ENCODE measurements around the gene UTP3.
"Not testable (repeated sequence)": the region's sequence is repeated elsewhere in the genome, so short reads cannot be mapped to it uniquely, and the experiment has no call there.

The UTP3 gene

DNA sequence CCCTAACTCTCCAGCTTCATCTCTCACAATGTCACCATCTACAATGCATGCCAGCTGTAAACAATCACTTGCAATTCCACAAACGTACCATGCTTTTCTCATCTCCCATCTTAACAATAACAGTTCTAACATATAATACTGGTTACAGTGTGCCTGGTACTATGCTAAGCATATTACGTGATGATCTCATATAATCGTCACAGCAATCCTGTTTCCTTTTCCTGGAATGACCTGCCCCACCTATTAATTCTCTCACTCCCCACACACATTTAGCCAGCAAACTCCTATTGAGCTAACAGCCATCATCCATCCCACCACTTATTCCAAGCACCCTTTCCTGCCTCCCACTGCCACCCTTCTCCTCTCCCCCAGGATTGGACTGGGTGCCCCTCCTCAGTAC, 29.9 kb upstream of the UTP3 start:
- TF ChIP-seq, protein P1, sequence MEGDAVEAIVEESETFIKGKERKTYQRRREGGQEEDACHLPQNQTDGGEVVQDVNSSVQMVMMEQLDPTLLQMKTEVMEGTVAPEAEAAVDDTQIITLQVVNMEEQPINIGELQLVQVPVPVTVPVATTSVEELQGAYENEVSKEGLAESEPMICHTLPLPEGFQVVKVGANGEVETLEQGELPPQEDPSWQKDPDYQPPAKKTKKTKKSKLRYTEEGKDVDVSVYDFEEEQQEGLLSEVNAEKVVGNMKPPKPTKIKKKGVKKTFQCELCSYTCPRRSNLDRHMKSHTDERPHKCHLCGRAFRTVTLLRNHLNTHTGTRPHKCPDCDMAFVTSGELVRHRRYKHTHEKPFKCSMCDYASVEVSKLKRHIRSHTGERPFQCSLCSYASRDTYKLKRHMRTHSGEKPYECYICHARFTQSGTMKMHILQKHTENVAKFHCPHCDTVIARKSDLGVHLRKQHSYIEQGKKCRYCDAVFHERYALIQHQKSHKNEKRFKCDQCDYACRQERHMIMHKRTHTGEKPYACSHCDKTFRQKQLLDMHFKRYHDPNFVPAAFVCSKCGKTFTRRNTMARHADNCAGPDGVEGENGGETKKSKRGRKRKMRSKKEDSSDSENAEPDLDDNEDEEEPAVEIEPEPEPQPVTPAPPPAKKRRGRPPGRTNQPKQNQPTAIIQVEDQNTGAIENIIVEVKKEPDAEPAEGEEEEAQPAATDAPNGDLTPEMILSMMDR (IDR thresholded peaks at IDR 0.05), result no peak
- no peaks in the 10 kb centered on the region for H3K27me3 ChIP-seq
- H3K27ac ChIP-seq, result no peak overlapping the region
- no peaks in the 10 kb centered on the region for H3K9me3 ChIP-seq
- H3K4me3 ChIP-seq, result no peak overlapping the region
- DNase-seq, result no peak
- intact Hi-C loops (cut with DNase I; ENCODE audit: low total_unique reads), result no loop called here
- H3K36me3 ChIP-seq, result no peaks in the 10 kb centered on the region
- no peaks in the 10 kb centered on the region for H3K4me1 ChIP-seq

DNA sequence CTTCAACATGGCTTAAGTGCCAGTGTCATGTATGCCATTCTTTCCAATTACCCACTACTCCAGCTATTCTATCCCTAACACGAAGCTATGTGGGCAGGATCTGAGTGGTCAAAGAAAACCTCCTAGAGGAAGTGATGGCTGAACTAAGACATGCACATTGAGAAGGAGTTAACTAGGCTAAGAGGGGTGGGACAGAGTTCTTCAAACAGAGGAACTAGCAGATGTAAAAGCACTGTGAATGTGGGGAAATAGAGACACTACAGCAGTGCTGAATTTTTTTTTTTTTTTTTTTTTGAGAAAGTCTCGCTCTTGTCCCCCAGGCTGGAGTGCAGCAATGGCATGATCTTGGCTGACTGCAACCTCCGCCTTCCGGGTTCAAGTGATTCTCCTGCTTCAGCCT, 28.2 kb upstream of the UTP3 start:
- Histone ChIP-seq H3K4me3 (no peak overlapping the region), H3K9me3 (no peaks in the 10 kb centered on the region), H3K27me3 (no peaks in the 10 kb centered on the region), H3K27ac (no peak overlapping the region), H3K4me1 (no peaks in the 10 kb centered on the region), H3K36me3 (no peaks in the 10 kb centered on the region)
- TF ChIP-seq, protein P1 (IDR thresholded peaks at IDR 0.05), result no peak
- DNase-seq, result no peak
- intact Hi-C loops (cut with DNase I; ENCODE audit: low total_unique reads), result no loop called here

DNA sequence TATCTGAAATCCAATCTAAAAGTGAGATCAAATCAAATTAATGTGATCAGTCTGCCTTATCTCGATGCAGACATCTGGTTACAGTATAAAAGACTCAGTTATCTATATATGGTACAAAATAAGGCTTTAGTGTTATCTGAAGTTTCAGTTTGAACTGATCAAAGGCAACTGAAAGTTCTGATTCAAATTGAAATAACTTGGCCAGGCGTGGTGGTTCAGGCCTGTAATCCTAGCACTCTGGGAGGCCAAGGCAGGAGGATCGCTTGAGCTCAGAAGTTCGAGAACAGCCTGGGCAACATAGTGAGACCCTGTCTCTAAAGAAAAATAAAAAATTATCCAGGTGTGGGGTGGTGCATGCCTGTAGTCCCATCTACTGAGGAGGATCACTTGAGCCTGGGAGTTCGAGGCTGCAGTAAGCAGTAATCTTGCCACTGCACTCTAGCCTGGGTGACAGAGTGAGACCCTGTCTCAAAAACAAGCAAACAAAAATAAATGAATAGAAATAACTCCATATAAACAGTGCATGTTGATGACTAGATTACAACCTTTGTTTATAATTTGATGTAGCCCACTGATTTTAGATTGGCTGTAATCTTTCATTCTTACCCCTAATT, 26.9 kb upstream of the UTP3 start:
- H3K36me3 ChIP-seq; H3K4me3 ChIP-seq; intact Hi-C loops (cut with DNase I; ENCODE audit: low total_unique reads): not testable (repeated sequence)

DNA sequence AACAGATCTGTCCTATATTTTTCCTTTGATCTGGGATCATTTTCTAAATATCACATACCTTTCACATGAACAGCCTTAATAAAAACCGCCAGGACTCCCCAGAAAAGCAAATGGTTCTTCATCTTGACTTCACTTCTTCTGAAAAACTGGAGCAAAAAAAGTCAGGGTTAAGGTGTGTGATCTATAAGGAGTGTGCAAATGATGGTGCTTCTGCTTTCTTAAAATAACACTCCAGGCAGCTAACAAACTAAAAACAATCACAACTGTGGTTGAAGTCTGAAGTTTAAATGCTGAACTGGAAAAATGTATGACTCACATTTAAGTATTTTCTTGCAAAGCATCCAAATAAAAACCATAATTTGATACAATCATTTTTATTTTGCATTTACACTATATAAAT, 22.0 kb upstream of the UTP3 start, which contains the start of gene JCHAIN:
Gene JCHAIN (minus strand): TSS at position 140 of the 400 bp plus-strand sequence. CDS start 18 bp downstream, at position 122.
- Histone ChIP-seq H3K27ac (no peak within 1 kb of the TSS), H3K36me3 (no peaks in the 10 kb centered on the region), H3K4me3 (no peak within 1 kb of the TSS), H3K9me3 (no peaks in the 10 kb centered on the region), H3K4me1 (no peaks in the 10 kb centered on the region), H3K27me3 (no peaks in the 10 kb centered on the region)
- TF ChIP-seq, protein P1 (IDR thresholded peaks at IDR 0.05), result no peak
- no peak for DNase-seq
- intact Hi-C loops (cut with DNase I; ENCODE audit: low total_unique reads), result no loop called here

More for the DNA sequence above, 26.9 kb upstream of the UTP3 start:
- not testable (repeated sequence) for H3K27me3 ChIP-seq, H3K27ac ChIP-seq, H3K9me3 ChIP-seq, H3K4me1 ChIP-seq, DNase-seq

DNA sequence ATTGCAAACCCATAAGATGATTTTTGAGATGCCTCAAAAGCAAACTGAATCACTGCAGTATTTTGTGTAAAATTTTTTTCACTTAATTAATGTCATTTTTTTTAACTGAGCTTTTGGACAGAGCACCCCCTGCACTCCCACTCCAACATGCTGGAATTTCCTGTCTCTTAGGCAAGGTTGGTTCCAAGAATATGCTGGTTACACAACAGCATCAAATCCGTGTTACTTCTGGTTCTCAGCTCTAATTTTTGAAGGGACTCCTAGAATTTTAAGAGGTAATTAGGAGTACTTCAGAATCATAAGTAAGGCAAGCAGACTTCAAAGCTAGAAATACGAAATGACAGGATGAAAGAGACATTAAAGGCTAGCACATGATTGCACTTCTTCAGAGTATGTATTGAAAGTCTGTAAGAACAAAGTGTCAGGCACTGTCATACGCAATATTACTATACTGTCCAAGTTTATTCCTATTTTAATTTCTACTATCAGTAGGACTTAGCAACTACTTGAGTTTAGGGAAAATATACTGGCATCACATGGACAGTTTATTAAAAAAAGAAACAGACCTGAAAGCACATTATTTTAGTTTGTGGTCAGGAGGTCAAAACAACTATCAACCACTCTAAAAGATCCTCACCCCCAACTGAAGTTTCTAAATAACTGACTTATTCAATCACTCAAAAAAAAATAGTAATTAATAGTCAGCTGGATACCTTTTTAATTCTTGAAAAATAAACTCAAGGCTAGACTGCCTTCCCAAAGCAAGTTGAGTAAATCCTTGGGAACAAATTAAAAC, 20.4 kb upstream of the UTP3 start:
- H3K4me3 ChIP-seq, result no peak overlapping the region
- intact Hi-C loops (cut with DNase I; ENCODE audit: low total_unique reads), result no loop called here
- TF ChIP-seq, protein P1 (IDR thresholded peaks at IDR 0.05), result no peak
- peak overlapping the region in 1 of 2 donors; percentile 24 for H3K27ac ChIP-seq
- no peak for DNase-seq
- no peaks in the 10 kb centered on the region for H3K9me3 ChIP-seq
- no peaks in the 10 kb centered on the region for H3K4me1 ChIP-seq
- H3K36me3 ChIP-seq, result no peaks in the 10 kb centered on the region
- no peaks in the 10 kb centered on the region for H3K27me3 ChIP-seq

DNA sequence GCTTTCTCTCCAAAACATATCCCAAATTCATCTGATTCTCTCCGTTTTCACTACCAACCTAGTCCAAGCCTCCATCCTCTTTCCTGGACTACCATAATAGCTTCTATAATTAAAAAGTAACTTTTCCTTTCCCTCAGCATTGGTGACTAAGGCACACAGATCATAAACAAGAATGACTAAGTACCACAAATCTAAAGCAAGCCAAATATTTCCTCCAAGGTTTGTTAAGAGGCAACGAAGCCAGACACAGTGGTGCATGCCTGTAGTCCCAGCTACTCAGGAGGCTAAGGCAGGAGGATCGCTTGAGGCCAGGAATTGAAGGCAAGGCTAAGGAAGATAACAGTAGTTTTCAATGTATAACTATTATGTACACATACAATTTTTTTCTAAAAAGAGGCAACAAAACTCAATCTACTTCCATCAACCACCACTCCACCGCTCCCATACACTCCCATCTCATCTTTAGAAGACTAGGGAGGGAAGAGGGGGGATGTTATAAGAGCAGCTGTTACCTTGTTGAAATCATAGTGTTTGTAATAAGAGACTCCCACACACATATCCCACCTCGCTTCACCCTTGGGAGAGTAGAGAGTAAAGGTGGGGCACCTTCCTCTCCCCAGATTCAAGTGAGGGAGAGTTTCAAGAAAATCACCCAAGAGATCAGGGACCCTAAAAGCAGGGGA, 17.9 kb upstream of the UTP3 start:
- intact Hi-C loops (cut with DNase I; ENCODE audit: low total_unique reads), result no loop called here
- Histone ChIP-seq H3K36me3 (no peaks in the 10 kb centered on the region), H3K4me3 (no peak overlapping the region), H3K4me1 (no peaks in the 10 kb centered on the region), H3K27me3 (no peaks in the 10 kb centered on the region), H3K9me3 (no peaks in the 10 kb centered on the region), H3K27ac (no peak overlapping the region)
- no peak for DNase-seq
- TF ChIP-seq, protein P1 (IDR thresholded peaks at IDR 0.05), result no peak
